Mesenteric fat pad (tissue), 1 donor: ENCODE measurements around the gene OSBPL2. TPM values are rescaled to one million over a fixed set of nuclear protein-coding genes. Genes with fewer than 3 reads are reported as not detected.

Experiments used
- DNase-seq: peaks from one replicate; pipeline ENCODE4 v3.0.0-alpha.2; 2020; ENCODE audit warnings: low spot score
- total RNA-seq: library from RNA; stranded (reverse); fragmentation: NEBNext Ultra II Directional; extraction: Animal tissue kit (Norgen Biotek cat#: 25700); gene quantifications from one replicate; pipeline ENCODE4 v1.2.1, GENCODE V29; 2021
- donor health status: DM: yes; HTN: yes; CAD: no.

OSBPL2 gene
- total RNA-seq, 1 donor from 2014 or later: 38.1 TPM

DNA sequence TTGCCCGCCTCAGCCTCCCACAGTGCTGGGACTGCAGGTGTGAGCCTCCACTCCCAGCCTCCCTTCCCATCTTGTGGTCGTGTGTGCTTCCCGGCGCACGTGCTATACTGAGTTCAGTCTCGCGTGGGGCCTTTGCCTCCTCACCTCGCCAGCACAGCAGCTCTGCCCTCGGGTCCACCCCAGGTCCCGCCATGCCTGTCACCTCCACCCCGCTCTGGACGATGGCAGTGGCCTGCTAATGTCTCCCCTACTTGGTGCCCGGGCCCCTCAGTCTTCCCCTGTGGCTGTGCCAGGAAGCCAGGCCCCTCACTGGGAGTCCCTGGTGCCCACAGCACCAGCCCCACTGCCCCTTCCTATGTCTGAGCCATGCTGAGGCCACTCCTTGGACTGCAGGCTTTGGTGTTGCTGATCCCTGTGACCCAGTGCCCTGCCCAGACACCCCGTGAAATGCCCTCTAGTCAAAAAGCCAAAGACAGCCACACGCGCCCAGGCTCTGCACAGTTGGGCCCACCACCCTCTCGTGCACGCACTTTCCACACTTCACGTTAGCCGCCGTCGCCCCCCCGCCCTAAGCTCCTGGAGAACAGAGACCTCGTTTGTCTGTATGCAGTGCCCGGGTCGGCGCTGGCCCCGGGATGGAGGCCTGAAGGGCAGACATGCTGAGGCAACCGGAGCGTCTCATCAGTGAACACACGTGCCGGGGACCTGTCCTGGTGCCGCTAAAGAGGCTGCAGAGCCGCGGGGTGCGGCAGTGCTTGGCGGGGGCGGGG, 32.5 kb upstream of the OSBPL2 start:
- DNase-seq: no peak

- DNase-seq: no peak
Observed at GRCh38 chr20:62206388-62206775, 31.9 kb upstream of the OSBPL2 start.

GRCh38 chr20:62208061-62208794, 30.1 kb upstream of the OSBPL2 start:
- no peak for DNase-seq

GRCh38 chr20:62208795-62209755, 29.2 kb upstream of the OSBPL2 start:
- no peak for DNase-seq

GRCh38 chr20:62209850-62210495, 28.3 kb upstream of the OSBPL2 start:
- DNase-seq: no peak

DNA sequence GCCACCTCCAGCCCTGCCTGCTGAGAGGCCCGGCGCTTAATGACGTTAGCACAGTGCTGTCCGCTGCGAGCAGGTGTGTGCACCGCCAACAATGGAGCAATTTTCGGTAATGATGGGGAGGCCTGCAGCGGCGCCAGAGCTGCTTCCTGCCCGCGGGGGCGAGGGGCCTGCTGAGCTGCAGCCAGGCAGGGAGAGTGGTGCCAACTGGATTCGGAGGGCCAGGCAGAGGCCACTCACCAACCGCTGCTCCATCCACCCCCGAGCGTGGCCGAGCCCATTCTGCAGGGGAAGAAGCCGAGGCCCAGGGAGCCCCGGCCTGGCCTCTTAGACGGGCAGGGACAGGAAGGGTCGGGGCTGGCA, 27.8 kb upstream of the OSBPL2 start:
- no peak for DNase-seq

DNA sequence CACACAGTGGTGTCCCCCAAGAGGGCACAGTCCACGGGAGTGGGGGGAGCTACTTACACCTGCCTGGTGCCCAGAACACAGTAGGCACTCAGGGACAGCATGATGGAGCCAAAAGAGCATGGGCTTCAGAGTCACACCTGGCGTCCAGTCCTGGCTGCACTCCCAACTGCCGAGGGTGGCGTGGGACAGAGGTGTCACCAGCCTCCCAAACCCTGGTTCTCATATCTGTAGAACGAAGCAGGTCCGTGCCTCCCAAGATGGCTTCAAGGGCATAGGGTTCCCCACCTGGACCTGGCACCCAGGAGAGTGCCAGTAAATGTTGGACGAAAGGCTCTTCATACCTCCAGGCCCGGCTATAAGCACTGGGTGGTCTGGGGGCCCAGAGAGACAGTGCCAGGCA, 27.1 kb upstream of the OSBPL2 start:
- DNase-seq: no peak

DNA sequence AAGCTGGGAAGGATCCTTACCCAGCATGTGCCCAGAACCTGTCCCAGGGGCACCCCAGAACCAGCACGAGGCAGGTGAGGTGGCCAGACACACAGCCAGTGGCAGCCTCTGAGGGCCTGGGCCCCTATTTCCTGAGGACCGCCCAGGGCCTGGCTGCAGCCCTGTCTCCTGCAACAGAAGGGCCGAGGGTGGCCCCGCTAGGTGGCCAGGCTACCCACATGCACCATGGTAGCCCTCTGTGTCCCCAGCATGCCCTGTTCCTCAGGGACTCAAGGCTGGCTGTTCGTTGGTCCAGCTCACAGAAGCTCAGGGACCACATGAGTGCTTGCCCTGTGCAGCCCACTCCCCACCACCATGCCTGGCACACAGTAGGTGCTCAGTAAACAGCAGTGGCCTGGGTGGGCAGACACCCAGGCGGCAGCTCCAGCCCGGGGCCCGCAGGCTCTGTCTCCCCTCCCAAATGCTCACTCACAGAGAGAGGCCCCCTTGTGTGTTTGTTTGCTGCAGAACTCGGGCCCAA, 26.5 kb upstream of the OSBPL2 start:
- no peak for DNase-seq

GRCh38 chr20:62212299-62212698, 26.0 kb upstream of the OSBPL2 start:
- no peak for DNase-seq

- DNase-seq: no peak
Observed at GRCh38 chr20:62214067-62214466, 24.3 kb upstream of the OSBPL2 start.

DNA sequence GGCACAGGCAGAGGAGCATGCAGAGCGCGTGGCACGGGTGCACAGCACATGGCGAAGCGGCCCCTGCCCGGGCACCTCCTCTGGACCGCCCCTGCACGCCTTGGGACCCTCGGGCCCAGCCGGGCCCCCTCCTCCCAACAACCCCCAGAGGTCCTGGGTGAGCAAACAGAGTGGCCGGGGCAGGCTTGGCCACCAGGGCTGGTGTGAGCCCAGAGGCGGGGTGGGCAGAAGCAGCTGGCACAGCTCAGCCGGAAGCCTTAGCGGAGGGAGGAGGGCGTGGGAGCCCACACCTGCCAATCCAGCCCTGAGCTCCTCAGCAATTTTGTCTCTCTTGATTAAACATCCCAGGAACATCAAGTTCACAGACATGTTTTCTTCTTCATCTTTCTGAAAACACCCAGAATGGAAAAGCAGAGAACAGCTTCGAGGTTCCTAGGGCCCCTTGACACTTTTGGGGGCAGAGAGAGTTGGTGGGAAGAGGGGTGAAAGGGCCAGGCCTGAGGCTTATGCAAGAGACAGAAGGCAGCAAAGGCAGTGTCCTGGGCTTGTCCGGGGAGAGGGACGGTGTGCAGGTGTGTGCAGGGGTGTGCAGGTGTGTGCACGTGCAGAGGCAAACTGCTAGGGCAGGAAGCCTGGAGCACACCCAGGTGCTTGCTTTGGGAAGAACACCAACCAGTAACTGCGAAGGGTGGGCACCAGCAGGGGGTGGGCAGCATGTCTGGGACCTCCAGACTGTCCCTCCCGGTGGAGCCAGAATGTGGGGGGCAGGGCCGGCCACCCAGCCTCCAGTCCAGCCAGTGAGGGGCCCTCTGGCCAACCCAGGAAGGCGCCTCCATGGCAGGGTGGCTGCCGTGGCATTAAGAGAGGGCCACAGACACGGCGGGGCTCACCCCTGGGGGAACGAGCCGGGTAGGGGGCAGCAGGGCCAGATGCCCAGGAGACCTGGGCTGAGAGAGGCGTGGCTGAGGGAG, 23.0 kb upstream of the OSBPL2 start:
- no peak for DNase-seq

- no peak for DNase-seq
Observed at GRCh38 chr20:62215991-62216635, 22.2 kb upstream of the OSBPL2 start.

GRCh38 chr20:62216636-62217566, 21.4 kb upstream of the OSBPL2 start:
- no peak for DNase-seq

DNA sequence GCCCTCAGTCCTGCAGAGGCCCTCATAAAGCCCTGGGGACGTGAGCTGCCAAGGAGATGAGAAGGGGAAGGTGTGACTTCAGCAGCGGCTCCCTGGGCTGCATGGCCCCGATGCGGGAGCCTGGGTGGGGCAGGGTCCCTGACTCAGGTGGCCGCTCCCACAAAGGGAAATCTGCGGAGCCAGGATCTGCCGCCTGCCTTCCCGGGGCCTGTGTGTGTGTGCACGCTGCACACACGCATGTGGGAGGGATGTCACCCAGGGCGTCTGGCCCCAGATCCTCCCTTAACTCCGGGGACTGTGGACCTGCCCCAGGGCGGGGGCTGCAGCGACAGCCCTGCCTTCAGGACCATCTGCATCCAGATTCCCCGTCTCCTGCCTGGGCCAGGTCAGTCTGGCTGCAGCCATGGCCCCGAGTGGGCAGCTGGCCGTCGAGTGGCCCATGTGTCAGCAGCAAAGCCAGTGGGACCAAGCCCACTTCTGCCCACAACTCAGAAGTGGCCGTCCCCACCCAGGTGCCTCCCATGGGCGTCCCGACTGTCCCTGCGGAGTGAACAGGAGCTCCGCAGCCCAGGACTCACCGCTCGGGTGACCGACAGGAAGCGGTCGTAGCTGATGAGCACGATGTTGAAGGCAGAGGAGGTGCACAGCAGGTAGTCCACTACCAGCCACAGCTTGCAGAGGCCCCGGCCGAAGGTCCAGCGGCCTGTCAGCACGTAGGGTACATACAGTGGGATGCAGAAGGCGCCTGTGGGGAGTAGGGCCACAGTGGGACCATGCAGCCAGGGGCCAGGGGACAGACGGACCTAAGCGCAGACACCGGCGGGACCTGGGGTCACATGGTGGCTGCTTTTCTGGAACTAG, 20.2 kb upstream of the OSBPL2 start:
- DNase-seq: no peak

DNA sequence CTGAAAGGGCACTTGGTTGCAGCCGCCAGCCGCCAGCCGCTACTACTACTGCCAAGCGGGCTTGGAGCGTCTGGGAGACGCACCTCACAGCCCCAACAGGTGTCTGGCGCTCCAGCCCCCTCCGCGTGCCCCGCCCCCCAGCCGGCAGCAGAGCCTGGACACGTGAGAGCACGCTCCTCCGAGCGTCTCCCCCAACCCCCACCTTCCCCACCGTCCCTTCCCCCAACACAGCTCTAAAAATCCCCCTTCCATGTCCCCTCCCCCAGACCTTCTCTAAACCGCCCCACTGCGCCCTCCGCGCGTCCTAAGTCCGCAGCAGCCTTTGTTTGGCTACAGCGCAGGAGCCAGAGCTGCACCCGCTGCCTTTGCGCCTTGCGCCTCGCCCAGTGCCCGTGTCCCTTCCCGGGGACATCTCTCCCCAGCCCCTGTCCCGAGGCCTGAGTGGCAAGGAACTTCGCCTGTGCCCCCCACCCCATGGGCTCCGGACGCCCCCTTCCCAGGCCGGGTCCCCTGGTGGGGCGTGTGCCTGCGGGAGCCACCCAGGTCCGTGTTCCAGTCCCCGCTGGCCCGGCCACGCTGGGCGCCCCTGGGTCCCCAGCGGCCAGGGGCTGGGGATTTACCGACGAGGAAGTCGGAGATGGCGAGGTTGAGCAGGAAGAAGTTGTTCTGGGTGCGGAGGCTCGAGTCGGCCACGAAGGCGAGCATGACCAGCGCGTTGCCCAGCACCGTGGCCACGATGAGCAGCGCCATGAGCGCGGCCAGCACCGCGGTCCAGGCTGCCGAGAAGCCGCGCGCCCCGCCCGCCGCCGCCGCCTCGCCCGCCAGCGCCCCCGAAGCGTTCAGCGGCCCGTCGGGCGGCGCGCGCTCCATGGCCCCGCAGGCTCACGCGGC, 19.0 kb upstream of the OSBPL2 start:
- DNase-seq: no peak
